GM18868 (cell line): ENCODE data around the gene DDX11.
"Not testable (repeated sequence)": the region's sequence is repeated elsewhere in the genome, so short reads cannot be mapped to it uniquely, and the experiment has no call there.

Source experiments
- ATAC-seq: cut with Tn5 transposase; IDR thresholded peaks from one replicate; pipeline ENCODE4 v1.9.1; 2021; ENCODE audit warnings: mild to moderate bottlenecking, moderate library complexity; ENCODE audit not compliant: unreplicated experiment

DDX11 gene

DNA sequence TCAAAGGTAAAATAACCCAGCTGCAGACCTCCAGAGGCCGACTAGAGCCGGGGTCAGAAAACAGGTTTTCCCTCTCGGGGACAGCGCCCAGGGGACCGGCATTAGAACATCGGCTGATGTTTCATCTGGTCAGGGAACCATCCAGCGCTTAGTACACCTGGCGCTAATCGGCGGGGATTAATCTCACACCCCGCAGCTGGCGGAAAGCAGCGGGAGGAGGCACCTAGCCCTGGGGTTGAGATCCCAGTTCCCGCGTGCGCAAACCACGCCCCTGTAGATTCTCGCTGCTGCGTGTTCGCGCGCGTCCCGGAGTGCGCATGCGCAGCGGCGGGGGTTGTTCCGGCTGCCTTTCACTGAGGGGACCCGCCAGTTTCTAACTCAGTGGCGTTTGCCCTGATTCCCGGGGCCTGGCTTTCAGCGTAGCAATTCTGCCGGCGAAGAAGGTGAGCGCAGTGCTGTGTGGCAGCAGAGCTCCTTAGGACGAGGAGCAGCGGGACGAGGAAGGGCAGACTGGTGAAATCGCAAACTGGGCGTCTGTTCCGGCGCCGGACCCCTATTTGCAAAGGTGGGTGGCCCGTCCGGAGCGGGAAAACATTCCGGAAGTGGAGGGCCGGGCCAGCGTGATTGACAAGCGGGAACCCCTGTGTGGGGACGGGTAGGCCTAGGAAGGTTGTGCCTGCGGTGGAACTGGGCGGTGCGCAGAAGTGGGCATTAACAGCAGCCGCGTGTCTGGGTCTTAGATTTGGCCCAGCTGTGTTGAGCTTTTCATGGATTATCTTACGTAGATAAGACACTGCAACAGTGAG, at the start of gene DDX11:
TSS of gene DDX11 (plus strand) at position 334 of the 806 bp plus-strand sequence. CDS start 4,534 bp downstream, outside the sequence.
- ATAC-seq = peak; percentile 91

DNA sequence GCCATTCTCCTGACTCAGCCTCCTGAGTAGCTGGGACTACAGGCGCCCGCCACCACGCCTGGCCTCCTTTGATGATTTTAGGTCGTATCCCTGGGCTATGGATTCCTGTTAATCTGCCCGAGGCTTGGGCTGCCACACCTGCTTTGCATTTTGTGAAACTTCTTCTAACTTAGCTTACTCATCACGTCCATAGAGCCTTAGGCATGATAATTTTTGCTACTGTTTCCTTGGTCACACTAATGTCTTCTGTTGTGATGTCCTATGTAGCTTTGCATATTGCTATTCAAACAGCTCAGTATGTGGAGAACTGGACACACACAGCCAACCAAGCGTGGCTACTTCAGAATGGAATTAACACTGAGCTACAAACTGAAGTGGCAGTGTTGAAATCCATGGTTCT, 47.5 kb upstream of the DDX11 start:
- ATAC-seq = no peak

DNA sequence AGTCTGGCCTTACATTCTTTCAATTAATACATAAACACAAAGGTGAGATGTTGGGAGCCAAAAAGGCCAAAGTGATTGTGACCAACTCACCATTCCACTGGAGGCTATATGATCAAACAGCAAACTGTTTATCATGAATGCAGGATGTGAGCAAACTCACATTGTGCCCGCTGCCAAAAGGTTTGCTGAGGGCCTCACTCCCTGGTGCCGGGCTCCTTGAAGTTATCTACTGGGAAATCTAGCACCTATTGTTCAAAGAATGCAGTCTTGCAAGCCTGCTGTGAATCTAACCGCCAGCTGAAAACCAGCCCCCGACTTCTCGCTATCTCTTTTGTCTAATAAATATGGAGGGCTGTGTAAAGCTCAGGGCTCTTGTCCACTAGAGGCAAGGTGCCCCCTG, 46.7 kb upstream of the DDX11 start:
- not testable (repeated sequence) for ATAC-seq

GRCh38 chr12:31029468-31029867, 44.2 kb upstream of the DDX11 start:
- no peak for ATAC-seq

DNA sequence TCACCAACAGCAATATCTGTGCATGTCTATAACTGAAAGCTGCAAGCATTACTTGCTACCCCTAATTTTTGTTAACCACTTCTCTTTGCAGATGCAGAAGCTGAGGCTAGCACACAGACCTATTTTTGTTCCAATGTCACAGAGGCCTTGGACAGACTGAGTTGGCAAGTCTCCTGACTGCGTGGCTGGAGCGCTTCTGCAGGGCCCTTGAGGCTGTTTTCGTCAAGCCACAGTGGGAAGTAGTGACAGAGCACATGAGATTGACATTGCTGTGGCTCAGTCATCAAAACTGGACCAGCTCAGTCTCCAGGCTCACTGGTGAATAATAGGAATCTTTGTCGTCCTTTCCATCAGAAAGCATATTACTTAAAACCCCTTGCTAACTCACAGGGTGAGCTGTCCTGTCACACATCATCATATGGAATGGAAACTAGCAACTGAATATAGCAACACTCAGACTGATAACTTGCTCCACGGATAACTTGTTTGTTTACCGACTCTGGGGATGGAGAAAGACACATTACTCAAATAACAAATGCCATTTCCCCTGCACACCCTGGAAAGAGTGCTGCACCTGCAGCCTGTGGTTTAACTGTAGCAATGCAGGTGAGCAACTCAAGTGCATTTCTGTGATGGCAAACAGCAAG, 43.6 kb upstream of the DDX11 start:
- ATAC-seq = no peak

DNA sequence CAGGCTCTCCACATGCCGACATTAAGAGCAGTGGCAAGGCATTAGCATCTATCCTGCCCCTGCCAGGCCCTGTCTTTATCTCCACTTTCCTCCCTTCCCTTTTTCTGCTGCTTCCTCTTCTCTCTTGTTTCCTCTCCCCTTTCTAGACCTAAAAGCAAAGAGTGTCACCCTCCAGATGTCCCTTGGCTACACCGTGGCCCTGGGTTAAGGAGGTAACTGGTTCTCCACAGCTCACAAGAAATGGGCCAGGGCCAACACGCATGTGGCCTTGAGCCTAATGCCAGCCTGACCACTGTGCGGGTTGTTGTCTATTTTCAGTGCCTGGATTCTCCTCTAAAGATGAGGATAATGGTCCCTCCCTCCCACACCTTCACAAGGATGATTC, 41.7 kb upstream of the DDX11 start:
- ATAC-seq = no peak

DNA sequence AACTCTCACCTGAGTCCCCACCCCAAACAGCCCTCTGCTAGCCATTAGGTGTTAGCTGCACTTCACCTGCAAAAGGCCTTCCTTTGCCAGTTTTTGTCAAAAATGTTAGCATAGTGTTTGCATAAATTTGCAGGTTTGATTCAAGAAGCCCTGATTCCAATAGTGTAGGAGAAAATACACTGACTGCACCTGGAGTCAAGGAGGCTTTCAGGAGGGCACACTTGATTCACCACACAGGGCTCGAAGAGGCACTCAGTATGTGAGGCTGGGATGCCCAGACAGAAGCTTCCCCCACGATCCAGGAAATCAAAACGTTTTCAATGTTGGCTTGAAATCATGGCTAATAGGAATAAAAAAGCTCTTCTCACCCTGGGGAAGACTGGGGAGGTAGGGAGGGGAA, 40.5 kb upstream of the DDX11 start:
- ATAC-seq = no peak

DNA sequence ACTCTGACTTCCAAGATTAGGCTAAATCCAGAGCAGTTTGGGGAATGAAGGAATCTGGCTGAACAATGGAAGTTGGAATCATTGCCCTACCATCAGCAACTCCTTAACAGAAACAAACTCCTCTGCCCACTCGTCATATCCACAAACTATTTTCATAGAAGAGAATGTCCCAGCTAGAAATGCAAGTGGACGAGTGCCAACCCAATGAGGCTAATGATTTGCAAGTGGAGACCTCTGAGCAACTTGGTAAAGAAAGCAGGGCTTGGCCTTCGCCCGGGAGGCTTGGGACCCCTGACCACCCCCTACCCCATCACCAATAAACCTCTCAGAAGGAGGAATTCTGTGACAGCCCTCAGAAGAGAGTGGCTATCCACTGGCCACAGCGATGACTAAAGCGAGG, 40.0 kb upstream of the DDX11 start:
- no peak for ATAC-seq

DNA sequence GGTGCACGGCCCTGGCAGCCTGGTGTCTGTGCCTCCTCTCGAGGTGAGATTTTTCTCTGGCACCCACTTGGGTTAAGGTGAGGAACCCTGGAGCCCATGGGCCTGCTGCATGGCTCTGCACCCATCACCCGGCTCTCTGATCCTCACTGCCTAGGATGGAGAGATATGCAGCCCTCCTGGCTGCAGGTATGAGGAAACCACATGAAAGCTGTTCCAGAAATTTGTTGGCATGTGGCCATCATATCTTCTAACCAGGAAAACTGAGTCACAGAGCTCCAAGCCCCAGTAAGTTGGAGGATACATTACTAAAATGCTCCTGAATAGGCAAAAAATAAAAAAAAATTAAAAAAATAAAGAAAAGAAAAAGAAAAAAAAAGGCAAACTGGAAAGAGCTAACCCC, 39.3 kb upstream of the DDX11 start:
- no peak for ATAC-seq

- no peak for ATAC-seq
Observed at GRCh38 chr12:31035226-31035625, 38.4 kb upstream of the DDX11 start.

DNA sequence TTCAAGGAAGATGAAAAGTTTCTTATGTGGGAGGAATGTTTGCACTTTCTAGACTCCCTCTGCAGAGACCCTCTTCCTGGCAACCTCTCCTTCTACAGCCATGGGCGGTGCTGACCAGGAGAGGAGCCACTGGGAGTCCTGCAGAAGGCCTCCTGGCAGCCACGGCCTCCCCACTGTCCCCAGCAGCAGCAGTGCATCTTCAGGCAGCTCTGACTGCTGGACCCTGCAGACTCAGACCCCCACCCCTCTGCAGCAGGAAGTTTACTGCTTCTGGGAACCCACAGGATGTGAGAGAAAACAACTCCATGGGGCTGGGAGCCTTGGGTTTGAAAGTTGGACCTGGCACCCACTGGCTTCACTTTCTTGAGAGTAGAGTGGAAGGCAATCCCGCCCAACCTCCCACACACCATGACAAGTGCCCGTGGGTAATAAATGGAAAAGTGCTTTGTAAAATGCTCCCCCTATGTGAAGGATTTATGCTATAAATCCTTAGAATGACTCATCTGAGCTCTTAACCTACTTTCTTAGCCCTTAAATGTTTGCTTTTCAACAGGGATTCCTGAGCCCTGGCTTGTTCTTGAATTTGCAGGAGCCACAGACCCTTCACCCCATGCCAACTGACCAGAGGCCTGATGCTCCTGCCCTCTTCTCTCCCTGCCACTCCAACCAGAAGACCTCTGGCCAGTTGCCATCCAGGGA, 37.5 kb upstream of the DDX11 start:
- ATAC-seq = no peak

DNA sequence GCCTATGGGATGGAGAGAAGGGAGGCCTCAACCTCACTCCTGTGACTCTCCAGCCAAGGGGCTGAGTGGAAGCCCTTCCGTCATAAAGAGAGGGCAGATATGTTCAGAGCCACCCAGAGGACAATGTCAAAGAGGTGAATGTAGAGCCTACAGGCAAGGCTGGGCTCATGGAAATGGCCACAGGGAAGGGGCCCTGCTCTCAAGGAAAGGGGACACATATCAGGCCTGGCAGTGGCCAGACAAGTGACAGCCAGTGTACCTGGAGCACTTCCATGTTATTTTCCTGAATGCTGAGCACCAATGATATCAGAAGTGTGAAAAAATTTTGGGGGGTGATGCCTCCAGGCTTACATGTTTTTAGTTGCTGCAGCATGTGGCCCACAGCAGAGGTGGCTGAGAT, 36.6 kb upstream of the DDX11 start:
- ATAC-seq = no peak

GRCh38 chr12:31037931-31038330, 35.7 kb upstream of the DDX11 start:
- ATAC-seq = no peak

- ATAC-seq = no peak
Observed at GRCh38 chr12:31041033-31041564, 32.6 kb upstream of the DDX11 start.

GRCh38 chr12:31050143-31050542, 23.5 kb upstream of the DDX11 start:
- ATAC-seq = not testable (repeated sequence)

- ATAC-seq = not testable (repeated sequence)
Observed at GRCh38 chr12:31050548-31050947, 23.1 kb upstream of the DDX11 start.

- ATAC-seq = peak; percentile 79
Observed at GRCh38 chr12:31051692-31052091, 22.0 kb upstream of the DDX11 start.

DNA sequence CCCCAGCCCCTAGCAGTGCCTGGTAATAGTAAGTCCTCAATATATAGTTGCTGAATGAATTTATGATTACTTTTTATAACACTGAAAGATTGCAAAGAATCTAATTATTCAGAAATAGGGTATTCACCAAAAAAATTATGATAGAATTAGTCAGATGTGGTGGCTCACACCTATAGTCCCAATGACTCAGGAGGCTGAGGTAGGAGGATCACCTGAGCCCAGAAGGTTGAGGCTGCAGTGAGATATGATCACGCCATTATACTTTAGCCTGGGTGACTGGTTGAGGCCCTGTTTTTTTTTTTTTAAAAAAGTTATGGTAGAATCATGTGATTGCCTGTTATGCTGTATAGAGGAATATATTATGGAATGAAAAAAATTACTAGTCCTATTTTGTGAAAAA, 21.5 kb upstream of the DDX11 start:
- not testable (repeated sequence) for ATAC-seq

- ATAC-seq = not testable (repeated sequence)
Observed at GRCh38 chr12:31052666-31053439, 20.8 kb upstream of the DDX11 start.

GRCh38 chr12:31053944-31054343, 19.7 kb upstream of the DDX11 start:
- ATAC-seq = not testable (repeated sequence)

DNA sequence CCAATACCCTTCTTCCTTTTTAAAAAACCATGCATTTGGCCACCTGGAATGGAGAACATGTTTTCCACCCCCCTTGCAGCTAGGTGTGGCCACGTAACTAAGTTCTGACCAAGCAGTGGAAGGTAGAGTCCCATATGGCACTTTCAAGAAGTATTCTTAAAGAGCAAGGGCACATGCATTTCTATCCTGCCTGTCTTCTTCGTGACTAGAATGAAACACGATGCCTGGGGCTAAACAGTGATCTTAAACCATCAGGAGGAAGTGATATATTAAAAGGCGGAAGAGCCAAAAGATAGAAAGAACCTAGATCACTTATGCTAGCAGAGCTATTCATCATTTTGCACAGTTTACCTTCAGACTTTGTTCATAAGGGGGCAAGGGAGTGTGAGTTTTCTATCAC, 16.0 kb upstream of the DDX11 start:
- ATAC-seq = no peak
